Measurements from ENCODE around the gene CCDC69. TPM values are rescaled to one million over a fixed set of nuclear protein-coding genes. Genes with fewer than 3 reads are reported as not detected.

Gene CCDC69
- total and polyA plus RNA-seq, 3 donors from 2014 or later = 37.6 to 65.3 (median 40.8) TPM

DNA sequence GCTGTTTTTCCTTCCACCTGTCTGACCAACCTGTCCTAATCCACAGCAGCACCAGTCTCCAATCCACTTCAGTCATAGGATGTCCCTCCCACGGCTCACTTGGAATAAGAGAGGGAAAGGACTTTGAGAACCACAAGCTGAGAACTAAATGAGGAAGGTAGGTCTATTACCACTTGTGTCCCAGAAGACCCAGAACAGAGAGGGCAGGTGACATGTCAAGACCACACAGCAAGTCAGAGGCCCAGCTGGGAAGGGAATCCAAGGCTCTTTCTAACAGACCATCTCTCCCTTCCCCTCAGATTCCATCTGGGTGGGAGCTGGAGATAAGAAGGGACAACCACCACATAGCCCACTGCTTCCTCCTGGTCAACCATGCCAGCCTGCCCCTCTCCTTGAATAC lies 81.0 kb downstream of the CCDC69 start:
- H3K27me3 ChIP-seq = no peaks in the 10 kb centered on the region
- TF ChIP-seq POLR2A (IDR thresholded peaks at IDR 0.05) = no peak
- TF ChIP-seq, protein P1, sequence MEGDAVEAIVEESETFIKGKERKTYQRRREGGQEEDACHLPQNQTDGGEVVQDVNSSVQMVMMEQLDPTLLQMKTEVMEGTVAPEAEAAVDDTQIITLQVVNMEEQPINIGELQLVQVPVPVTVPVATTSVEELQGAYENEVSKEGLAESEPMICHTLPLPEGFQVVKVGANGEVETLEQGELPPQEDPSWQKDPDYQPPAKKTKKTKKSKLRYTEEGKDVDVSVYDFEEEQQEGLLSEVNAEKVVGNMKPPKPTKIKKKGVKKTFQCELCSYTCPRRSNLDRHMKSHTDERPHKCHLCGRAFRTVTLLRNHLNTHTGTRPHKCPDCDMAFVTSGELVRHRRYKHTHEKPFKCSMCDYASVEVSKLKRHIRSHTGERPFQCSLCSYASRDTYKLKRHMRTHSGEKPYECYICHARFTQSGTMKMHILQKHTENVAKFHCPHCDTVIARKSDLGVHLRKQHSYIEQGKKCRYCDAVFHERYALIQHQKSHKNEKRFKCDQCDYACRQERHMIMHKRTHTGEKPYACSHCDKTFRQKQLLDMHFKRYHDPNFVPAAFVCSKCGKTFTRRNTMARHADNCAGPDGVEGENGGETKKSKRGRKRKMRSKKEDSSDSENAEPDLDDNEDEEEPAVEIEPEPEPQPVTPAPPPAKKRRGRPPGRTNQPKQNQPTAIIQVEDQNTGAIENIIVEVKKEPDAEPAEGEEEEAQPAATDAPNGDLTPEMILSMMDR (IDR thresholded peaks at IDR 0.05) = no peak
- H3K27ac ChIP-seq = no peak overlapping the region
- H3K4me1 ChIP-seq = peaks cover 22% of the 10 kb centered on the region
- DNase-seq = no peak
- 75 to 77% methylated on average over 1 of the region's 1 CpG for WGBS, 2 donors
- H3K4me3 ChIP-seq = no peak overlapping the region
- intact Hi-C loops (cut with DNase I; ENCODE audit: low total_unique reads) = no loop called here
- H3K36me3 ChIP-seq (ENCODE audit: low read depth, missing control alignments) = no peaks in the 10 kb centered on the region
- no peaks in the 10 kb centered on the region for H3K9me3 ChIP-seq

DNA sequence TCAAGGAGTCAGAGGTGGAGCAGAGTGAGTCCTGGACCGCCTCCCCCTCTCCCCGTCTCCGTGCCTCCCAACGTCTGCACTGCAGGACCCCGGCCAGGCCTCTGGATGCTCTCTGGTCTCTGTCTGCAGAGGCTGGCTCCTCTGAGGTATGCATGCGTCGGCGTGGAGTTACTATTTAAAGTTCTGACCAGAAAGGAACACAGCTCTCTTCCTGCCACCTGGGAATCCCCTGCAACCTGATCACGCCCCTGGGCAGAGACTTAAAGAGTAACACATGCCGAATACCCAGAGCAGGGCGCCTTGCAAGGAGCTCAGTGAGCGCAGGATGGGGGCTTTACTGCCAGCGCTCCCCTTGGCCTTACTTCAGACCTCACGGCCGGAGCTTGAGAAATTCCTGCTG lies 82.4 kb downstream of the CCDC69 start:
- Histone ChIP-seq H3K4me3 (no peak overlapping the region), H3K36me3 (ENCODE audit: low read depth, missing control alignments) (no peaks in the 10 kb centered on the region), H3K9me3 (no peaks in the 10 kb centered on the region), H3K27me3 (no peaks in the 10 kb centered on the region), H3K4me1 (peaks cover 22% of the 10 kb centered on the region), H3K27ac (no peak overlapping the region)
- intact Hi-C loops (cut with DNase I; ENCODE audit: low total_unique reads) = no loop called here
- WGBS, 2 donors = 27 to 35% methylated on average over 6 to 15 of the region's 15 CpGs
- TF ChIP-seq POLR2A (IDR thresholded peaks at IDR 0.05) = no peak
- TF ChIP-seq, protein P1 (IDR thresholded peaks at IDR 0.05) = no peak
- DNase-seq = peak; percentile 66

DNA sequence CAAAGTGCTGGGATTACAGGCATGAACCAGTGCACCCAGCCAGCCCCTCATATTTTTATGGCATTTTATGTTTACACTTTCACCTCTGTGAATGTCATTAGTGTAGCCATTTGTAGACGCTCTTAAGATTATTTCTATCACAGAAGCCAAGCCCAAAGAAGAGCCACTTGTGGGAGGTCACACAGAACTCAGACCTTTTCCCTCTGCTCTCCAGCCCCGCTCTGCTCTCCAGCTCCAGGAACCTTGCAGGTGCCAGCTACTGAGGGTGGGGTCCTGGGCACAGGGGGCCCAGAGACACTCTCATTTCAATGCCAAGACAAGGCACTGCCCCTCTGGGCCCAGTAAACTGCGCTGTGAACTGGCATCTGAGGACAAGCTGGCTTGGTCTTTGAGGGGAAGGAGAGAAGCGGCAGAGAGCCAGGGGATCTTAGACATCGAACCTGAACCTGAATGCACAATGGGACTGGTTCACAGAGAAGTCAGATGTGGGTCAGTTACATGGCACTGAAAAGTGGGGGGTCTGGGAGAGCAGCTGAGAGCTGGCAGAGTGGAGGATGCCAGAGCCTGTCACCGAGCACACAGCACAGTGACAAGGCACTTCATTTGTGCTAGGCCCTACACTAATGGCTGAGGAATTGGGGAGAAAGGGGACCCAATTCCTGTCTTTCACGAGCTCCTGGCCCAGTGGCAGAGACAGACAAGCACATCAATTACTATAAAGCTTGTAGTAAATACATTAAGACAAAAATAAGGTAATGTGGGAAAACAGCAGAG lies 83.0 kb downstream of the CCDC69 start:
- WGBS, 2 donors = 58 to 66% methylated on average over 5 to 7 of the region's 7 CpGs
- no peak overlapping the region for H3K27ac ChIP-seq
- H3K9me3 ChIP-seq = no peaks in the 10 kb centered on the region
- H3K4me1 ChIP-seq = peaks cover 22% of the 10 kb centered on the region
- no peaks in the 10 kb centered on the region for H3K27me3 ChIP-seq
- DNase-seq = no peak
- TF ChIP-seq, protein P1 (IDR thresholded peaks at IDR 0.05) = no peak
- intact Hi-C loops (cut with DNase I; ENCODE audit: low total_unique reads) = no loop called here
- H3K36me3 ChIP-seq (ENCODE audit: low read depth, missing control alignments) = no peaks in the 10 kb centered on the region
- no peak overlapping the region for H3K4me3 ChIP-seq

DNA sequence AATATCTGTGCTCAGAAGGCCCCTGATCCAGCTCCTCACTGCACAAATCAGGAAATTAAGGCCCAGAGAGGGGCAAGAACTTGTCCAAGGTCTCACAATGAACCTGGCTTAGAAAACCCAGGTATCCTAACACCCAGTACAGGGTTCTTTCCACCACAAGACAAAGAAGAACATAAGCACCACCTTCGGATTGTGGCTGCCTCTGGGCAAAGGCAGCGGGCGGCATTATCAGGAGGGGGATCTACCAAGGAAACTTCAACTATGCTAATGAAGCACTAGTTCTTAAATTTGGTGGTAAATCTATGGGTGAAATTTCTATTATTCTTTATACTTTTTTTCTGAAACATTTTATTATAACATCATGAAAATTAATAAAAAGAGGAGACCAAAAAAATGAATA lies 84.2 kb downstream of the CCDC69 start:
- intact Hi-C loops (cut with DNase I; ENCODE audit: low total_unique reads) = no loop called here
- H3K27me3 ChIP-seq = no peaks in the 10 kb centered on the region
- H3K4me3 ChIP-seq = no peak overlapping the region
- H3K36me3 ChIP-seq (ENCODE audit: low read depth, missing control alignments) = no peaks in the 10 kb centered on the region
- DNase-seq = no peak
- H3K27ac ChIP-seq = no peak overlapping the region
- no peak for TF ChIP-seq POLR2A (IDR thresholded peaks at IDR 0.05)
- TF ChIP-seq, protein P1 (IDR thresholded peaks at IDR 0.05) = no peak
- peaks cover 22% of the 10 kb centered on the region for H3K4me1 ChIP-seq
- H3K9me3 ChIP-seq = no peaks in the 10 kb centered on the region
- 90 to 94% methylated on average over 3 of the region's 3 CpGs for WGBS, 2 donors

DNA sequence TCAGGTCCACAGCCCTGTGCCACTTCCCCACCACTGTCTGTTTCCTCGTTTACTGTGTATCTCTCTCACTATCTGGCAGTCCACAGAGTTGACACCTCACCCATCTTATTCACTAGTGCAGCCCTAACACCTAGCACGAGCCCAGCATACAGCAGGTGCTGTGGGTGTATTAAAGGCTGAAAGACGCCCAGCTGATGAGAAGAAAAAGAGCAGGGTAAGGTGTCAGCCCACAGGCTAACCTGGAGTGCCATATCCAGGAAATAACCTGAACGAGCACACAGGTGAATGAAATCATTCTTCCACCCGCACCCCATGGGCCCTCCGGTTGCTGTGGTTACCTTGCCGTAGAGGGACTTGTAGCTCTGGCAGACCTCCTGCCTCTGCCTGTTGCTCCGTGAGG lies 84.9 kb downstream of the CCDC69 start:
- WGBS, 2 donors = 89% methylated on average over 7 to 8 of the region's 8 CpGs
- intact Hi-C loops (cut with DNase I; ENCODE audit: low total_unique reads) = no loop called here

More for the DNA sequence above, 84.9 kb downstream of the CCDC69 start:
- no peak overlapping the region for H3K27ac ChIP-seq
- no peak for DNase-seq
- TF ChIP-seq POLR2A (IDR thresholded peaks at IDR 0.05) = no peak
- TF ChIP-seq, protein P1 (IDR thresholded peaks at IDR 0.05) = no peak
- H3K27me3 ChIP-seq = no peaks in the 10 kb centered on the region
- no peak overlapping the region for H3K4me3 ChIP-seq
- no peaks in the 10 kb centered on the region for H3K9me3 ChIP-seq
- H3K36me3 ChIP-seq (ENCODE audit: low read depth, missing control alignments) = no peaks in the 10 kb centered on the region
- peaks cover 22% of the 10 kb centered on the region for H3K4me1 ChIP-seq
